GM19324 (cell line): ENCODE data around the gene TCN1.

Experiments used
- ATAC-seq: cut with Tn5 transposase; IDR thresholded peaks from one replicate; pipeline ENCODE4 v1.9.1; 2021; ENCODE audit warnings: mild to moderate bottlenecking, moderate library complexity; ENCODE audit not compliant: unreplicated experiment, low FRiP score

TCN1 gene

GRCh38 chr11:59810189-59810910 is 55.9 kb downstream of the TCN1 start, which contains the start of gene MRPL16:
Gene MRPL16, minus strand, starts transcription at chr11:59810778. Its CDS starts 120 bp downstream, at chr11:59810658.
- ATAC-seq: peak; percentile 98

- ATAC-seq: no peak
Observed at GRCh38 chr11:59807047-59807610, 59.2 kb downstream of the TCN1 start.

- ATAC-seq: no peak
Observed at GRCh38 chr11:59804061-59804460, 62.2 kb downstream of the TCN1 start.
